HG03571 (cell line): ENCODE measurements around the gene CAT.

Experiments
- ATAC-seq: cut with Tn5 transposase; IDR thresholded peaks from one replicate; pipeline ENCODE4 v1.9.1; 2021; ENCODE audit not compliant: unreplicated experiment

CAT gene

DNA sequence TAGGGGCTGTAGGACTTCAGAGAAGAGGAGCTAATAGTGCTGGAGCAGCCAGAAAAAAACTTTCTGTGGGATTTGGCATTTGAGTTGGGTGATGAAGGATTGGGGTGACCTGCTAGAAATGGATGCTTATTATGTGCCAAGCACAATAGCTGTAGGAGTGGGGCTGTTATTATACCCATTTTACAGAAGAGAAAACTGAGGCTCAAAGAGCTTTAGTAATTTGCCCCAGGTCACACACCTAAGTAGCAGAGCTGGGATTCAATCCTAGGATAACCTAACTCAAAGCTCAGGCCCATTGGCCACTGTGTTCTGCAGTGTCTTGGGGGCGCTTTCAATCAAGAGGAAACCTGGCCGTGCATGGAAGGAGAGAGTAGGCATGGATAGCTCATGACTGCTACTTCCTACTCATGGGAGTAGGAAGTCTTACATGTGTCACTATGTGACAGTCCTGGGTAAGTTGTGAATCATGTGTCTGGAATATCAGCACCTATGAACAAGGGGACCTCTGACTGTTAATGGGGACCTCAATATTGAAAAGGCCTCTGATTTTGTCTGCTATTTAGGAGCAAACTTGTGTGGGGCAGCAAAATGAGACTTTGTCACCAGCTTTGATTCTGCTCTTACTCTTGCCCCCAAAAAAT lies 81.0 kb downstream of the CAT start:
- no peak for ATAC-seq

DNA sequence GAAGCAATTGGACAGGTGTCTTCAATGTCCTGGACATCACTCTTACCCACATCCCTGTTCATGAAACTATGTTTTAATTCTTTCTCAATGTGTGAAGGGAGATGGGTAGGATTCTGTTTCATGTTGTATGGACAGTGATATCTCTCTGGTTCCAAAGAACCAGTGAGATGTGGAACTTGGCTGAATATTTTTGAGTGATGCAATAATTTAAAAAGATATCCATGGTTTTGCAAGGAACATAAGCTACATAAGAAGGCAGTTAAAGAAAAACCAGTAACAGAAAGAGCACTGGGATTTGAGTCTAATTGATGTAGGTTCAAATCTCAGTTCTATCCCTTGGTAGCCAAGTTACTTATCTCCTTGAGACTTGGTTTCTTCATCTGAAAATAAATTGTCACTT lies 82.5 kb downstream of the CAT start:
- ATAC-seq: no peak
